Measurements from ENCODE around the gene FAM43B.
"Not testable (repeated sequence)": the region's sequence is repeated elsewhere in the genome, so short reads cannot be mapped to it uniquely, and the experiment has no call there.

FAM43B gene, protein sequence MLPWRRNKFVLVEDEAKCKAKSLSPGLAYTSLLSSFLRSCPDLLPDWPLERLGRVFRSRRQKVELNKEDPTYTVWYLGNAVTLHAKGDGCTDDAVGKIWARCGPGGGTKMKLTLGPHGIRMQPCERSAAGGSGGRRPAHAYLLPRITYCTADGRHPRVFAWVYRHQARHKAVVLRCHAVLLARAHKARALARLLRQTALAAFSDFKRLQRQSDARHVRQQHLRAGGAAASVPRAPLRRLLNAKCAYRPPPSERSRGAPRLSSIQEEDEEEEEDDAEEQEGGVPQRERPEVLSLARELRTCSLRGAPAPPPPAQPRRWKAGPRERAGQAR

GRCh38 chr1:20551945-20552727 is at the start of gene FAM43B:
TSS of gene FAM43B (plus strand) at chr1:20552573. CDS start at chr1:20552974, 401 bp downstream.
- peak; percentile 15 for DNase-seq

DNA sequence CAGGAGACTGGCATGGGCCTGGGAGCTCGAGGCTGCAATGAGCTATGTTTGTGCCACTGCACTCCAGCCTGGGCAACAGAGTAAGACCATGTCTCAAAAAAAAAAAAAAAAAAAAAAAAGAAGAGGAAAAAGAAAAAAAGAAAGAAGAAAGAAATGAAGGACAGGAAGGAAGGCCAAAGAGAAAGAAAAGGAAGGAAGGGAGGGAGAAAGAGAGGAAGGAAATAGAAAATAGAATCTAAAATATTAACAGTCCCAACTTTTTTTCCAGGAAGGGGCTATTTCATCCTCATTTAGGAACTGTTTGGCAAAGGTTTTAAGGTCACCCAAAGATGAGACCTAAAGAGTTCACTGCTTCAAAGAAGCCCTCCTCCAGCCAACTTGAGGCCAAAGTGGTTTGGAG is 46.9 kb upstream of the FAM43B start:
- no peak for DNase-seq

DNA sequence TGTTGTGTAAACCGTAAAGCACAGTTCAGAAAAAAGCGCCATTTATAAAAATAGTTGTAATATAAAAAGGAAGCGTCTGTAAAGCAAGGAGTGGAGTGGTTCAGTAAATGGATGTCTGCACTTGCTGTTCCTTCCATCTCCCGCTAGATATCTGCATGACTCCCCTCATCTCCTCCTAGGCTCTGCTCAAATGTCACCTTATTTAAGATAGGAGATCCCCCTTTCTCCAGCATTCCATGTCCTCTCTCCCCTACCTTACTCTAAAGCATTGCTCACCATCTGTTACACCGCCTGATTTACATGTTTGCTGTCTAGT is 45.2 kb upstream of the FAM43B start:
- DNase-seq: no peak

DNA sequence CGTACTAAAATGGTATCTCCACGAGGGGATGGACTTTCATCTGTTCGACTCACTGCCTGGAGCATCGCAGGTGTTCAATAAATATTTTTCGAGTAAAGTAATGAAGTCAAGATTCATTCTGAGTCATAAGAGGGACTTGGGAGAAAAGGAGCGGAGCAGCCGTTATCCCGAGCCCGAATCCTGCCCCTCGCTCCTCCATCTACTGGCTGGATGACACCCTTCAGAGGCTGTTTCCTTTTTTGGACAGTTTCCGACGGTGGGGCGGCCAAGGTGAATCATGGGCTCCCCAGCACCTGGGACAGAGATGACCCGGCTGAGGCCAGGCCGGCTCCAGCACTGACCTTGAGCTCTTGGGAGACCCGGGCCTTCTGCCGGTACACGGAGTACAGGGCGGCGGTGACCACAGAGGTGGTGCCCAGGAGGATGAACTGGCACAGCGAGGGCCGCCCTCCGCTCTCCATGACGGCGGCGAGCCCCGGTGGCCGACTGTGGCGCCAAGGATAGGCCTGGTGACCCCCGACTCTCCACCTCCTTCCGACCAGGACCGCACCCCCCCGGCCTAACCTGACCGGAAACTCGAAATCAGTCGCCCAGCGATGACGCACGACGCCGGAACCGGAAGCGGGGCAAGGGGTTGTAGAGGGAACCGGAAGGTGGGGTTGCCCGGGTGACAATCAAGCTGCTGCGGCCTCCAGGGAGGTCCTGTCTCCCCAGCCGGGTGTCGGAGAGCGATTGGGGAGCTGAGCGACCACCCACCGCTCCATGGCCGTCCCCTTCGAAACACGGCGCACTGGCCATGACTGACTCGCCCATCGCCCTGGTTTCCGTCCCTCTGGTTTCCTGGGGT is 44.6 kb upstream of the FAM43B start, which contains the start of gene MUL1:
MUL1 (minus strand) TSS at position 588 of the 847 bp plus-strand sequence; CDS start at position 461, 127 bp downstream.
- peak; percentile 95 for DNase-seq

DNA sequence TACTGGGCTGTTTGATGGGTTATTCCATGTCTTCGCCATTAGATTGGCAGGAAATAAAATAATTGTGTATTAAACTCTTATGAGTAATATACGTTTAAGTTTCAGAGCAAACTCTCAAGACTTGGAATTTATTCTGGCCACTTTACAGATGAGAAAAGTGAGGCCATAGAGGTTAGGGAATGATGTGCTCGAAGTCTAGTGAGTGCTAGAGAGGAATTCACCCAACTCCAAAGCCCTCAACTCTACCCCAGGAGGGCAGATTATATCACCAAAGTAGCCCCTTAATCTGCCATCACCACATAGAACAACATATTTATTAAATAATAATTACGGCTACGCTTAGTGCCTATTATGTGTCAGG is 44.0 kb upstream of the FAM43B start:
- DNase-seq: no peak

DNA sequence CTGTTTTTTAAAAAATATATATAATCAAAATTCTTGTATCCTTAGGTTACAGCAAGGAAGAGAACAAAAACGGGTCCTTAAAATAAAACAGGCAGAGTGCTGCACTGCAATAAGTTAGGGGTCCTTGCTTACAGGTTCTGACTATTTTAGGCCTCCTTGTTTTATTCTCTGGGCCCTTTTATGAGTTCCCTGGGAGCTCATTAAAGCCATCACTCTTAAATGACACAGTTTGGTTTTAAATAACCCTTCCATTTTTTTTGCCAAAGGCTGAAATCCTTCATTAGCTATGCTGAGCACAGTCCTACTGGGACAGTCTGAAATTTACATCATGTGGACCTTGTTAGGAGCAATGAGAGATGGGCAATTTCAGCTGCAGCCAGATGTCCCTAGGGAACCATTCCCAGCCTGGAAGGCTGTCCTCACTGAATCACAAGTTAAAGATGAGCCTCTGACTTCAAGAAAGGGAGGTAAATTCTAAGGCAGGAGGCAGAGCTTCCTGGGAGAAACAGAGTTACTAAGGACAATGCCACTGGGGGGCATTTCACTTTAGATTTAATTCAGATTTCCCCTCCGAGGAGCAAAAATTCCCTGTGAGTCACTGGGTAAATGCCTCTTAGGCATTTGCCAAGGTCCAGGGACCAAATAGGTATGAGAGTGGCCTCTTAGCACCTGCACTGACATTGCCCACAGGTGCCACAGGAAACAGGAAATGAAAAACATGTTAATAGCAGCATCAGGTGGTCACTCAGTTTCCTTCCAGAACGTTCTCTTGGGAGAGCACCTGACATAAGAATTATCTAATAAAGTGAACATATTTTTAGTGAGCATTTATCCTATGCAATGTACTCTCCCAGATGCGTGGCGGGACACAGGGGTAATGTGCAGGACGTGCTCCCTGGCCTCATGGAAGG is 40.6 kb upstream of the FAM43B start:
- DNase-seq: no peak

DNA sequence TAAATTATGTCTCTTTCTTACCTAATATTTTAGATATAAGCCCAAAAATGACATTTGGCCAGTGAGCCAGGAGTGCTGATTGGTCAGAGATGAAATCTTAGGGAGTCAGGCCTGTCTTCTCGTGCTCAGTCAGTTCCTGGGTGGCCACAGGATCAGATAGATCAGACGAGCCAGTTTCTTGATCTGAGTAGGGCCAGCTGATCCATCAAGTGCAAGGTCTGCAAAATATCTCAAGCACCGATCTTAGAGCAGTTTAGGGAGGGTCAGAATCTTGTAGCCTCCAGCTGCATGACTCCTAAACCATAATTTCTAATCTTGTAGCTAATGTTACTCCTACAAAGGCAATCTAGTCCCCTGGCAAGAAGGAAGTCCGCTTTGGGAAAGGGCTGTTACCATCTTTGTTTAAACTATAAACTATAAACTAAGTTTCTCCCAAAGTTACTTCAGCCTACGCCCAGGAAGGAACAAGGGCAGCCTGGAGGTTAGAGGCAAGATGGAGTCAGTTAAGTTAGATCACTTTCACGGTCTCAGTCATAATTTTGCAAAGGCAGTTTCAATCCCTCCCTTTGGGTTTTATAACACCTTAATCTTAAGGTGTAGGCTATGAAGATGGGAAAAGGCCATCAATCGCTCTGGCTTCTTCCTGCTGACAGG is 32.6 kb upstream of the FAM43B start:
- not testable (repeated sequence) for DNase-seq

DNA sequence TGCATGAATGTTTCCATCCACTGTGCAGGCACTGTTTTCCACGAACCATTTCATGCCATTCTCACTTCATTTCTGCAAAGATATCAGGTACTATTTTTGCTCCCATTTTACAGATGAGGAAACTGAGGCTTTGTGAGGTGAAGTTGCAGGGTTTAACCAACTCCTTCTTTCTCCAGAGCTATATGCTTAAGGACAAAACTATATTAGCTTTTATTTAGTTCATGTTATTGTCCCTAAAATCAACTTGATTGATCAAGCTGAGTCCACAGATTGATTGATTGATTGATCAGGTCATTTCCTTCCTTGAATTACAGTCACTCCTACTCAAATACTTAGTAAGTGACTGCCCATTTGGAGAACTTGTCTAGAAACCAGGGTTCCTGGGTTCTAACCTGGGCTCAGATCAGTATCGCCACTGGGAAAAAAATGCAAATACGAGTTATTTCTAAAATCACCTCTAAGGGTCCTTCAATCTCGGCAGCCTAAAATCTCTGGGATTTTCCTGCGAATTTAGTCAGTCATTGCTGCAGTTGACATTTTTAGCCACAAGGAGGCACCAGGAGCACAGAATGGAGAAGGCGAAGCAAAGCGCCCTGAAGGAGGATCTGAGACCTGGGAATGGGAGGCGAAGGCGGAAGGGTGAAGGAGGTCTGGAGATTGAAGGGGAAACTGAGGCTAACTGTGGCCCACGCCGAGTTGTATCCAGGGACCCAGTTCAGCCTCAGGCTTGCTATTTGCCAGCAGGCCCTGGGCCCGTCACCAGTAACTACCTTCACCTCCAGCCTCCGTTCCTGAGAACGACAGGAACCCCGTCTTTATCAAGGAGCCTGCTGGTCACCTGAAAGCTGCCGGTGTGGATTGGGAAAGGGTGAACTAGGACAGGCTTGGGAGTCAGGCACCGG is 30.2 kb upstream of the FAM43B start:
- peak; percentile 70 for DNase-seq

- DNase-seq: no peak
These were observed 26.1 kb upstream of the FAM43B start for GRCh38 chr1:20526267-20526666.

DNA sequence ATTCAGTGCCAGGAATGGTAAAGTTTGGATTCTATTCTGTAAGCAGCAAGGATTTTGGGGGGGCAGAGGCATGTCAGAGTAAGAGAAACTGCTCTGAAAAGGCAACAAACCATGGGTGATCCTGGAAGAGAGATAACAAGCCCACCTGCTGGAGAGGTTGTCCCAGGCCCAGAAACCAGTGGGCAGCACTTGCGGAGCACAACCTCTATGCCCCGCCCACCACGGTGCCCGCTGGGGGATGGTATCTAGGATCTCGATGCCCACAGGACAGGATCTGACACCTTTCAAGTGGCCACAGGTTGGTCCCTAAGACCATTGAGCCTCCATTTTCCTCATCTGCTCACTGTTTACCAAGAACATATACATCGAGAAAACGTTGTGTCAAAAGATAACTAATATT is 24.2 kb upstream of the FAM43B start:
- no peak for DNase-seq

GRCh38 chr1:20530306-20530705 is 22.1 kb upstream of the FAM43B start:
- no peak for DNase-seq

- no peak for DNase-seq
These were observed 21.5 kb upstream of the FAM43B start for GRCh38 chr1:20530901-20531300.

DNA sequence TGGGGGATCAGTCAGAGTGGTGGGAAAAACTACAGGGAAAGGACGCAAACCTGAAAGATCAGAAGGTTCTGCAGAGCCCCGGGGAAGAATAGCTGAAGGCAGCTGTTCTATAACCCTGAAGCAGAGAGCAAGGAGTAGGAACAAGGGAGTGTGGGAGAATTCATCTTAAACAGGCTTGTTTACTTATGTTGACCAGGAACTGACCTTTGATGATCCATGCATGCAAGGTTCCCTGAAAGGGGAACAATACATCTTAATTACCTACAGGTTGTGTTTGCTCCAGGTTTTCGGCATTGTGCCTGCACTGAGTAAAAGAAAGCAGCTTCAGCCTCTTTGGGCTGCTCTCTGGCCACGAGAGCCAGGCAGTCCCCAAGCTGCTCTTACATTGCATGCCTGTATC is 18.7 kb upstream of the FAM43B start:
- DNase-seq: no peak

GRCh38 chr1:20534659-20535417 is 17.5 kb upstream of the FAM43B start:
- no peak for DNase-seq

GRCh38 chr1:20538227-20538626 is 14.1 kb upstream of the FAM43B start:
- no peak for DNase-seq

DNA sequence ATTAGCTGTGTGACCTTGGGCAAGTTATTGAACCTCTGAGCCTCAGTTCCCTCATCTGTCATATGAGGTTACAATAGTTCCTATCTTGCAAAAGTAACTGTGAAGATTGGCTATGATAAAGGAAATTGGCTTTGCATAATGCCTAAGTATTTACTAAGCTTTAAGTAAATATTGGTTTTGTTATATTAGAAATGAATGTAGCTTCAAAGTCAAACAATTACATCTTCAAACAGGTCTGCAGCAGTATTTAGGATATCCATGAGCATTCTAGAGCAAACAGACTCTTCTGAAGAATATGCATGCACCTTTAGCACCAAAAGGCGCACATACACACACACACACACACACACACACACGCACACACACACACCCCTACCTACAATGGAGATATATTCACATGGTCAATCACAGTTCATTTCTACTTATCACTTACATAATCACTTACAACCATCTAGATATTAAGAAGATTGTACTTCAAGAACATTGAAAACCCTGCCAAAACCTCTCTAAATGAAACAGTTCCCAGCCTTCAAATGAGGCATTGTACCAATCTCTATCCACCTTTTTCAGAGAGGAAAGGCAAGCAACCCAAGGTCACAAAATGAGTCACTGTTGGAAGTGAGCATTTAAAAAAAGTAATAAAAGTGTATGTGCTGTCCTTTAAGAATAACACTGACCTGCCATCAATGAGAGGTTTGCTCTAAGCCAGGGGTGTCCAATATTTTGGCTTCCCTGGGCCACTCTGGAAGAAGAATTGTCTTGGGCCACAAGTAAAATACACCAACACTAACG is 13.4 kb upstream of the FAM43B start:
- no peak for DNase-seq

DNA sequence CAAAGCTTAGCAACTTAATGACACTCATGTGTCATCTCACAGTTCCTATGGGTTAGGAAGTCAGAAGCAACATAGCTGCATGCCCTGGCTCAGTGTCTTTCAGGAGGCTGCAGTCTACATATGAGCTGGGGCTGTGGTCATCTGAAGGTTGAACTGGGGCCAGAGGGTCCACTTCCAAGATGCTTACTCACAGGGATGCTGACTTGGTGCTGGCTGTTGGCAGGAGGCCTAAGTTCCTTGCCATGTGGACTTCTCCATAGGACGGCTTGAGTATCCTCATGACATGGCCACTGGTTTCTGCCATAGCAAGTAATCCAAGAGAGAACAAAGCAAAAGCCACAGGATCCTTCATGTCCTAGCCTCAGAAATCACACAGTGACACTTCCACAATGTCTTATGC is 12.1 kb upstream of the FAM43B start:
- DNase-seq: no peak

DNA sequence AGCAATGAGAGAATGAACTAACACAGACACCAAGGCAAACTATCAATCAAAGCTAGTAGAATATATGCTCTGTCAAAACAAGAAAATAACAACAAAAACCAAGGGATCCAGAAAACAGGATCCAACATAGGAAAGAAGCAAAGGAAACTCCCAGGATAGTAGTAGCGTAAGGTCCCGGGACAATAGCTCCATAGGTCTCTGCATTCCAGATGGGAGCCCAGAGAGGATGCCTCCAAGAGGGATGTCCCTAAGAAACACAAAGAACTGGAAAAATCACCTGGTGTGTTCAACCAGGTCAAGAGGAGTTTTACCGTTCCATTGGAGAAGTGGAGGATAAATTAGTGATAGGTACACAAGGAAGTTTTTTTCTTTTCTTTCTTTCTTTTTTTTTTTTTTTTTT is 5.7 kb upstream of the FAM43B start:
- no peak for DNase-seq

- DNase-seq: no peak
These were observed 1.2 kb upstream of the FAM43B start for GRCh38 chr1:20551161-20551560.

Measured in activated CD4-positive, alpha-beta T cell treated with anti-CD3 and anti-CD28 coated beads, Interleukin-10, Interleukin-2, amounts not matched to agents 100 ng/mL and 50 ng/mL, durations not matched to agents 16 hours and 8 hours (primary cell).